Mesothelial cell of epicardium (in vitro differentiated cells): ENCODE measurements around the gene MANEA. TPM values are rescaled to one million over a fixed set of nuclear protein-coding genes. Genes with fewer than 3 reads are reported as not detected.

Source experiments
- DNase-seq, 2 experiments: peaks; one replicate each; pipeline ENCODE4 v3.0.0; 2021; ENCODE audit warnings: low spot score in 2 of 2; ENCODE audit not compliant: unreplicated experiment in 2 of 2
- H3K27ac Mint-ChIP-seq: 2 replicates; pipeline ENCODE4 v1.8.0; 2021; ENCODE audit warnings: mixed read lengths
- H3K27me3 Mint-ChIP-seq: 2 replicates; pipeline ENCODE4 v1.8.0; 2021; ENCODE audit warnings: low read depth, mixed read lengths
- H3K36me3 Mint-ChIP-seq: 2 replicates; pipeline ENCODE4 v1.8.0; 2021; ENCODE audit warnings: mixed read lengths
- H3K4me1 Mint-ChIP-seq: 2 replicates; pipeline ENCODE4 v1.8.0; 2021; ENCODE audit warnings: mixed read lengths
- H3K4me3 Mint-ChIP-seq: 2 replicates; pipeline ENCODE4 v1.8.0; 2021; ENCODE audit warnings: mild to moderate bottlenecking, moderate library complexity, mixed read lengths
- H3K9me3 Mint-ChIP-seq: 2 replicates; pipeline ENCODE4 v1.8.0; 2021; ENCODE audit warnings: mixed read lengths
- total RNA-seq: library from RNA; stranded (reverse); gene quantifications from 3 replicates; pipeline ENCODE4 v1.2.1, GENCODE V29; 2021
- TF ChIP-seq, protein P1 (sequence below): fragments of 200-600 bp; sonication (generic); IDR thresholded peaks from one replicate; pipeline ENCODE4 v1.5.0; 2021; ENCODE audit warnings: antibody characterized with exemption; ENCODE audit not compliant: unreplicated experiment

Gene MANEA
- 17.4 to 17.8 TPM (median 17.8 TPM) in 3 replicates for total RNA-seq

- Mint-ChIP-seq H3K4me1 (peaks cover 39% of the 10 kb centered on the region), H3K9me3 (no peaks in the 10 kb centered on the region), H3K36me3 (peaks cover 3% of the 10 kb centered on the region), H3K4me3 (peak within 1 kb of the TSS; percentile 90), H3K27me3 (no peaks in the 10 kb centered on the region), H3K27ac (peak within 1 kb of the TSS; percentile 97)
- TF ChIP-seq, protein P1, sequence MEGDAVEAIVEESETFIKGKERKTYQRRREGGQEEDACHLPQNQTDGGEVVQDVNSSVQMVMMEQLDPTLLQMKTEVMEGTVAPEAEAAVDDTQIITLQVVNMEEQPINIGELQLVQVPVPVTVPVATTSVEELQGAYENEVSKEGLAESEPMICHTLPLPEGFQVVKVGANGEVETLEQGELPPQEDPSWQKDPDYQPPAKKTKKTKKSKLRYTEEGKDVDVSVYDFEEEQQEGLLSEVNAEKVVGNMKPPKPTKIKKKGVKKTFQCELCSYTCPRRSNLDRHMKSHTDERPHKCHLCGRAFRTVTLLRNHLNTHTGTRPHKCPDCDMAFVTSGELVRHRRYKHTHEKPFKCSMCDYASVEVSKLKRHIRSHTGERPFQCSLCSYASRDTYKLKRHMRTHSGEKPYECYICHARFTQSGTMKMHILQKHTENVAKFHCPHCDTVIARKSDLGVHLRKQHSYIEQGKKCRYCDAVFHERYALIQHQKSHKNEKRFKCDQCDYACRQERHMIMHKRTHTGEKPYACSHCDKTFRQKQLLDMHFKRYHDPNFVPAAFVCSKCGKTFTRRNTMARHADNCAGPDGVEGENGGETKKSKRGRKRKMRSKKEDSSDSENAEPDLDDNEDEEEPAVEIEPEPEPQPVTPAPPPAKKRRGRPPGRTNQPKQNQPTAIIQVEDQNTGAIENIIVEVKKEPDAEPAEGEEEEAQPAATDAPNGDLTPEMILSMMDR, result no peak
- peak; percentile 37 to 72 for DNase-seq
These were observed at the start of gene MANEA for GRCh38 chr6:95577304-95578105. TSS of gene MANEA (plus strand) at chr6:95577535. CDS start at chr6:95586440, 8,905 bp downstream.

DNA sequence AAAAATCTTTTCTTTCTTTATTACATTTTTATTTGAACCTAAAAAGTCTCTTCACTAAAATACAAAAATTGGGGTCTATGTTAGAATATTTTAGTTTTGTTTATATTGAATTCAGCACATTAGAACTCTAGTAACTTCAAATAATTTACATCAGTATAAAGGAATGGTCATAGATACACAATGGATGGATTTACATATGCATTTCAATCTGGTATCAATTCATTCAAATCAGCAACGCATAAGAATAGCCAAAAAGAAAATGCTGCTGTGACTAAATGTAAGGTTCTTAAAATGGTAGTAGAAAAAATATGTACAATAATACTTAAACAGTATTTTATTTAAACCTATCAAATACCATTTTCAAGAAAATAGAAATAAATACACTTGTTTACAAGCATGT, 47.6 kb upstream of the MANEA start:
- TF ChIP-seq, protein P1, result no peak
- Mint-ChIP-seq H3K27ac (no peak overlapping the region), H3K9me3 (peaks cover 4% of the 10 kb centered on the region), H3K27me3 (no peaks in the 10 kb centered on the region), H3K36me3 (no peaks in the 10 kb centered on the region), H3K4me1 (peaks cover 8% of the 10 kb centered on the region), H3K4me3 (no peak overlapping the region)
- no peak for DNase-seq

- no peak overlapping the region for H3K4me3 Mint-ChIP-seq
- peaks cover 8% of the 10 kb centered on the region for H3K4me1 Mint-ChIP-seq
- H3K27ac Mint-ChIP-seq, result no peak overlapping the region
- DNase-seq, result no peak
- TF ChIP-seq, protein P1, result no peak
- H3K27me3 Mint-ChIP-seq, result no peaks in the 10 kb centered on the region
- no peaks in the 10 kb centered on the region for H3K36me3 Mint-ChIP-seq
- H3K9me3 Mint-ChIP-seq, result peaks cover 2% of the 10 kb centered on the region
These were observed 47.0 kb upstream of the MANEA start for GRCh38 chr6:95530176-95530819.

GRCh38 chr6:95543798-95544197, 33.5 kb upstream of the MANEA start:
- no peak overlapping the region for H3K27ac Mint-ChIP-seq
- H3K4me3 Mint-ChIP-seq, result no peak overlapping the region
- peaks cover 7% of the 10 kb centered on the region for H3K9me3 Mint-ChIP-seq
- DNase-seq, result no peak
- H3K27me3 Mint-ChIP-seq, result no peaks in the 10 kb centered on the region
- no peaks in the 10 kb centered on the region for H3K36me3 Mint-ChIP-seq
- H3K4me1 Mint-ChIP-seq, result no peaks in the 10 kb centered on the region
- TF ChIP-seq, protein P1, result no peak

DNA sequence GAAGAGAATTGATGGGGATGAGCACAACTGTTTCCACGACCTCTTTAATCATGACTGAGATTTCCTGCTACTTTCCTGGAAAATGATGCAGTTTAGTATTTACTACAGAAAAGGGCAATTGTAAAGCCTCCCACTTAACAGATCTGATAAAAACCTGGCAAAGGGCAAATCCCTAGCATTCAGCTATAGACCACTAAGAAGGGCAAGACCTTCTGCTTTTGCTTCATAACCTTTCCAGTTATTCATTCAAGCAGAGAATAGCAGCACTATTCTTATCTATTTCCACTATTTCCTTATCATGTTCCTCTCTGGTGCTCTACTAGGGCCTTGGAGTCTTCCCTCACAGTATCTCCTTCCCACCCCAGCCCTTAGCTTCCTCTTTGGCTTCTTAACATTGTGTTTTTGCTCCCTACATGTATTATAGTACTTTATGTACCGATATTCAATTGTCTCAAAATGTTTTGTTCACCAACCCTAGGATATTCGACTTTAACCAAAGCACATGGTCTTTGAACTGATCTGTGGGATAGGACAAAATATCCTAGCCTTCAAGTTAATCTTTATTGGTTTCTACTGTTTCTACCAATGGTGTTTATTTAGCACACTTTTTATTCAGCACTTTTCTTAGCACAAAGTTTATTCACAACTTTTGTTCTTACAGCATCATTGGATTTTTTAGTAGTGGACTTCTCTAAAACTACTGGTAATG, 32.7 kb upstream of the MANEA start:
- Mint-ChIP-seq H3K27ac (no peak overlapping the region), H3K4me3 (no peak overlapping the region), H3K36me3 (no peaks in the 10 kb centered on the region), H3K27me3 (no peaks in the 10 kb centered on the region), H3K9me3 (no peaks in the 10 kb centered on the region), H3K4me1 (no peaks in the 10 kb centered on the region)
- TF ChIP-seq, protein P1, result no peak
- DNase-seq, result no peak
